DND-41 (cell line): ENCODE data around the gene NOP16.

Experiments
- ATAC-seq: fragments of 200-7000 bp; cut with Tn5 transposase; 3 replicates; pipeline ENCODE4 v1.9.1; 2021; ENCODE audit warnings: low read depth; ENCODE audit not compliant: insufficient read depth
- DNase-seq: peaks from one replicate; pipeline ENCODE4 v3.0.0-alpha.2; 2020
- H2AFZ ChIP-seq: 2 replicates; pipeline ENCODE4 v1.6.0; 2012; ENCODE audit warnings: low read depth, low read length
- H3K27ac ChIP-seq: 2 replicates; pipeline ENCODE4 v1.5.1; 2012; ENCODE audit warnings: low read length, inconsistent platforms
- H3K27me3 ChIP-seq: fragments of 200-600 bp; sonication (generic); 2 replicates; pipeline ENCODE4 v1.6.0; 2012; ENCODE audit warnings: low read length, mild to moderate bottlenecking, inconsistent platforms; ENCODE audit not compliant: insufficient read depth, poor library complexity
- H3K36me3 ChIP-seq: 2 replicates; pipeline ENCODE4 v1.5.1; 2012; ENCODE audit warnings: low read length, inconsistent platforms; ENCODE audit not compliant: insufficient read depth
- H3K4me1 ChIP-seq: 2 replicates; pipeline ENCODE4 v1.5.1; 2012; ENCODE audit warnings: mild to moderate bottlenecking, low read length; ENCODE audit not compliant: insufficient read depth
- H3K4me2 ChIP-seq: 2 replicates; pipeline ENCODE4 v1.6.0; 2012; ENCODE audit warnings: mild to moderate bottlenecking, moderate library complexity, low read length, inconsistent platforms; ENCODE audit not compliant: insufficient read depth
- H3K4me3 ChIP-seq, 2 experiments: fragments of 200-600 bp in 1 of 2; shearing (Covaris generic) in 1 of 2; 2 replicates each; pipeline ENCODE4 v1.5.1; 2012 to 2016; ENCODE audit warnings: inconsistent platforms in 2 of 2, low read length in 2 of 2, mild to moderate bottlenecking in 2 of 2, low read depth in 1 of 2, moderate library complexity in 1 of 2
- H3K79me2 ChIP-seq: 2 replicates; pipeline ENCODE4 v1.6.0; 2012; ENCODE audit warnings: low read length, inconsistent platforms; ENCODE audit not compliant: insufficient read depth
- H3K9ac ChIP-seq: 2 replicates; pipeline ENCODE4 v1.6.0; 2012; ENCODE audit warnings: low read depth, mild to moderate bottlenecking, inconsistent platforms, low read length, moderate library complexity
- H3K9me3 ChIP-seq: 2 replicates; pipeline ENCODE4 v1.5.1; 2012; ENCODE audit warnings: low read length, moderate library complexity, mild to moderate bottlenecking, inconsistent platforms; ENCODE audit not compliant: insufficient read depth, severe bottlenecking
- H4K20me1 ChIP-seq: 2 replicates; pipeline ENCODE4 v1.6.0; 2012; ENCODE audit warnings: low read length; ENCODE audit not compliant: insufficient read depth
- EZH2 ChIP-seq: IDR thresholded peaks from 3 replicates; pipeline ENCODE4 v1.6.1; 2012; ENCODE audit warnings: borderline replicate concordance, low read depth, mild to moderate bottlenecking, moderate library complexity, low read length, inconsistent platforms; ENCODE audit not compliant: severe bottlenecking
- TF ChIP-seq, protein P1 (sequence below): IDR thresholded peaks from 2 replicates; pipeline ENCODE4 v1.5.1; 2012; ENCODE audit warnings: borderline replicate concordance, low read length, moderate library complexity, mild to moderate bottlenecking; ENCODE audit not compliant: poor library complexity, severe bottlenecking; ENCODE audit errors: extremely low read depth

The NOP16 gene

DNA sequence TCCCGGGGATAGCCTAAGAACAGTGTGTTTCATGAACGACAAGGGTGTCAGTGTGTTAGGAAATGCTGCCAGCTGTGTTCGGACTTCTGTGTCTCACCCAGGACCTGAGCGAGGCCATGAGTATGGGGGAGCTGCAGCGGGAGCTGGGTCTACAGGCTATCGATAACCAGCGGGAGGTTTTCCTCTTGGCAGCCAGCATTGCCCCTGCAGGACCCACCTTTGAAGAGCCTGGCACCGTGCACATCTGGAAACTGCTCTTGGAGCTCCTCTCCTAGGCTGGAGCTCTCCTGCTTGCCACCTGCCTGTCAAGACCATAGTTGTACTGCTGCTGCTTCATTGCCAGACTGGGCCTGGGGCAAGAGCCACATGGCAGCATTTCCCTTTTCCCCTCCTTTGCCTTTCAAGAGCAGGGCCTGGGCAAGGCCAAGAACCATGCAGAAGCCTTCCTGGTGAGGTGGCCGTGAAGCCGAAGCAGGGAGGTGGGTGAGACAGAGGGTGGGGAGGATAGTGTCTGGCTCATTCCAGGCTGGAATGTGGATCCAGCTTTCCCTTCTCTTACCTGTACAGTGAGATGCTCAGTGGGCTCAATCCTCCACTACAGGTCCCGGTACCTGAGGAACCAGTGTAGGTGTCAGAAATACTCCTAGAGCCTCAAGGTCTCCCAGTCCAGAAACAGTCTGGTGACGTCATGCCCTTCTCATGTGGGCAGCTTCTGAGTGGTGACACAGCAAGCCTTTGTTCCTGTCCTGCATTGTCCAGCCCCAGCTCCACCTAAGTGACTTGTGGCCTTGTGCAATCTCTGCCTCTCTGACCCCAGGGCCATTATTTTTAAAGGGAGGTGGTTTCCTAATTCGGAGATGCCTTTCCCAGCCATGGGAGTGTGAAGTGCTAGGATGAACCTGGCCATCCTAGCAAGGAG lies 16.5 kb downstream of the NOP16 start:
- ATAC-seq (no peak), DNase-seq (no peak)
- Histone ChIP-seq H3K4me1 (no peaks in the 10 kb centered on the region), H3K79me2 (no peaks in the 10 kb centered on the region), H3K27me3 (no peaks in the 10 kb centered on the region), H3K9ac (no peak overlapping the region), H3K4me3 (no peak overlapping the region), H3K36me3 (no peaks in the 10 kb centered on the region), H4K20me1 (no peaks in the 10 kb centered on the region), H3K9me3 (no peaks in the 10 kb centered on the region), H3K27ac (no peak overlapping the region), H2AFZ (no peak overlapping the region), H3K4me2 (no peak overlapping the region)
- TF ChIP-seq, protein P1, sequence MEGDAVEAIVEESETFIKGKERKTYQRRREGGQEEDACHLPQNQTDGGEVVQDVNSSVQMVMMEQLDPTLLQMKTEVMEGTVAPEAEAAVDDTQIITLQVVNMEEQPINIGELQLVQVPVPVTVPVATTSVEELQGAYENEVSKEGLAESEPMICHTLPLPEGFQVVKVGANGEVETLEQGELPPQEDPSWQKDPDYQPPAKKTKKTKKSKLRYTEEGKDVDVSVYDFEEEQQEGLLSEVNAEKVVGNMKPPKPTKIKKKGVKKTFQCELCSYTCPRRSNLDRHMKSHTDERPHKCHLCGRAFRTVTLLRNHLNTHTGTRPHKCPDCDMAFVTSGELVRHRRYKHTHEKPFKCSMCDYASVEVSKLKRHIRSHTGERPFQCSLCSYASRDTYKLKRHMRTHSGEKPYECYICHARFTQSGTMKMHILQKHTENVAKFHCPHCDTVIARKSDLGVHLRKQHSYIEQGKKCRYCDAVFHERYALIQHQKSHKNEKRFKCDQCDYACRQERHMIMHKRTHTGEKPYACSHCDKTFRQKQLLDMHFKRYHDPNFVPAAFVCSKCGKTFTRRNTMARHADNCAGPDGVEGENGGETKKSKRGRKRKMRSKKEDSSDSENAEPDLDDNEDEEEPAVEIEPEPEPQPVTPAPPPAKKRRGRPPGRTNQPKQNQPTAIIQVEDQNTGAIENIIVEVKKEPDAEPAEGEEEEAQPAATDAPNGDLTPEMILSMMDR = no peak
- no peak for TF ChIP-seq EZH2

DNA sequence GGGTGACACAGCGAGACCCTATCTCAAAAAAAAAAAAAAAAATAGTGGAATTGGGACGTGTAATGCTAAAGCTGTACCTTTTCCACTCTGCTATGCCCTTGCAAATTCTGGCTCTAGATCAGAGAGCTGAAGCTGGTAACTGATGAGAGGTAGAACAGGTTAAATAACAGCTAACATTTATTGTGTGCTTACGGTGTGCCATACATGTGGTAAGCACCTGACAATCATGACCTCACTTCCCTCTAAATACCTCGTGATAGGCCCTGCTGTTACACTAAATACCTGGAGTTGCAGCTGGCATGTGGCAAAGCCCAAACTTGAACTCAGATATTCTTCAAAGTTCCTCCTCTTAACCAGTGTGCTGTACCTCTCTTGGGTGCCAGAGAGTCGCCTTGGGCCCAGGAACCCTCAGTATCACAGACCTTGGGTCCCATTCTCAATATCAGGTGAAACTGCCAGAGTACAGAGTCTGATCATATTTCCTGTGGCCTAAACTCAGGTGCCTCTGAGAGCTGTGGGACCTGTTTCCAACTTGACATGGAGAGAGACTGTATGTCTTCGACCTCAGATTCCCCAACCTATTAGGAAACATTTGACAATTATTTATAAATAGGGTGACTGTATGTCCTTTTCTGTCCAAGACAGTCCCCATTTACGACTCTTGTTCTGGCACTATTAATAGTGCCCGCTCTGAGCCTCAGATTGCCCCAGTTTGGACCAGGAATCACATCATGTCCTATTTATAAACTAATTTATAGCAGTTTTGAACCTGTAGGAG lies 18.3 kb downstream of the NOP16 start:
- no peaks in the 10 kb centered on the region for H3K9me3 ChIP-seq

DNA sequence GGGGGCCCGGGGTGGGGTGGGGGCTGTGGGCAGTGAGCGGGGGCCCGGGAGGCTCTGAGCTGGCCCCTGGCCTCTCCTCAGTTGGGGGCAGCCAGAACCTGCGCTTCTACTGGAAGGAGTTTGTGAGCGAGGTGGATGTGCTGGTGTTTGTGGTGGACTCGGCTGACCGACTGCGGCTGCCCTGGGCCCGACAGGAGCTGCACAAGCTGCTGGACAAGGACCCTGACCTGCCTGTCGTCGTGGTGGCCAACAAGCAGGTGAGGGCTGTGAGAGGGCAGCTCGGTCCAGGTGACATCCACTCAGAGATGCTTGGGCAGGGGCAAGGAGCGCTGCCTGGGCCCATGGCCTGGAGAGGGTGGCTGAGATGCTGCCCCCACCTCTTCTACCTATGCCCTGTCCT lies 19.7 kb downstream of the NOP16 start:
- no peak overlapping the region for H3K9ac ChIP-seq
- no peaks in the 10 kb centered on the region for H3K79me2 ChIP-seq
- H3K36me3 ChIP-seq = no peaks in the 10 kb centered on the region
- H3K27ac ChIP-seq = no peak overlapping the region
- no peaks in the 10 kb centered on the region for H3K9me3 ChIP-seq
- no peaks in the 10 kb centered on the region for H3K4me1 ChIP-seq
- H3K27me3 ChIP-seq = no peaks in the 10 kb centered on the region
- H3K4me3 ChIP-seq = no peak overlapping the region
- no peak for TF ChIP-seq EZH2
- TF ChIP-seq, protein P1 = no peak
- H4K20me1 ChIP-seq = no peaks in the 10 kb centered on the region
- ATAC-seq (no peak), DNase-seq (no peak)
- H2AFZ ChIP-seq = no peak overlapping the region
- H3K4me2 ChIP-seq = no peak overlapping the region

More for the DNA sequence above, 18.3 kb downstream of the NOP16 start:
- Histone ChIP-seq H3K4me3 (no peak overlapping the region), H3K4me1 (no peaks in the 10 kb centered on the region), H3K79me2 (no peaks in the 10 kb centered on the region), H4K20me1 (no peaks in the 10 kb centered on the region), H3K4me2 (no peak overlapping the region), H3K27me3 (no peaks in the 10 kb centered on the region), H2AFZ (no peak overlapping the region), H3K36me3 (no peaks in the 10 kb centered on the region), H3K27ac (no peak overlapping the region), H3K9ac (no peak overlapping the region)
- ATAC-seq = no peak
- TF ChIP-seq EZH2 = no peak
- TF ChIP-seq, protein P1 = no peak
- DNase-seq = no peak
